Measurements from ENCODE around the gene RPA3.

RPA3 gene

DNA sequence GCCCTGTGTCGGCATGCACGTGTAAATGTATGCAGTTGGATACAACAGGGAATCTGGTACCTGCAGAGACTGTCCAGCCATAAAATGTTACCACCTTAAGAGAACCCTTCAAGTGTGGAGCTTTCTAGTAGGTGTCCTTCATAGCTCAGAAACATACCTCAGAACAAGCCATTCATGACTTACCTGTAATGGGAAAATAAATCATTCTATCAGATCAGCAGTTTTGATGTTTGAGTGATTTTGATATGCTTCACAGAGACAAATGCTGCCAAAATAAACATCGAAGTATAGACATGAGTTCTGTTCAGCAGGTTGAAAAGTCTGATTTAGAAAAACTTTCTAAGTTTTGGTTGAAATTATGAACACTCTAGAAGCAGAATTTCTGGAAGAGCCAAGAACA is 111.4 kb downstream of the RPA3 start:
- DNase-seq (ENCODE audit: low spot score): no peak

- no peak for DNase-seq (ENCODE audit: low spot score)
Observed at GRCh38 chr7:7596176-7596575, 122.2 kb downstream of the RPA3 start.

- DNase-seq (ENCODE audit: low spot score): peak; percentile 44
Observed at GRCh38 chr7:7595451-7595850, 123.0 kb downstream of the RPA3 start.

Measured in AG08395 (cell line).